GM12872 (cell line): ENCODE measurements around the gene ABHD2.

ENCODE experiments used
- TF ChIP-seq, protein P1 (sequence below): IDR thresholded peaks from 3 replicates; pipeline ENCODE4 v1.5.1; 2011; ENCODE audit warnings: low read depth, mild to moderate bottlenecking, low read length, moderate library complexity; ENCODE audit not compliant: insufficient read depth

ABHD2 gene

DNA sequence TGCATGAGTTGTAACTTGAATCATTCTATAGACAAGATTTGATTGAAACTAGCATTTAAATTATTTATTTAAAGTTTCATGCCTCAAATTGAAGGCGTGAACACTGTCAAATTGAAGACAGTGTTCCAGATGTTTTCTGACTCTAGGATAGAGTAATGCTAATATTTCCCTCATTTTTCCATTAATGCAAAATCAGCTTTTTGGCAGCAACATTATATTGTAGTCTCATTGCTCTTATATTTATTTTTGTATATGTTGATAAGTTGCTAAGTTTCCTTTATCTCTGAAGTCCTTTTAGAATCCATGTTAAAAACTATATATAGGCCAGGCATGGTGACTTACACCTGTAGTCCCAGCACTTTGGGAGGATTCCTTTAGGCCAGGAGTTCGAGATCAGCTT, 160.3 kb downstream of the ABHD2 start:
- TF ChIP-seq, protein P1, sequence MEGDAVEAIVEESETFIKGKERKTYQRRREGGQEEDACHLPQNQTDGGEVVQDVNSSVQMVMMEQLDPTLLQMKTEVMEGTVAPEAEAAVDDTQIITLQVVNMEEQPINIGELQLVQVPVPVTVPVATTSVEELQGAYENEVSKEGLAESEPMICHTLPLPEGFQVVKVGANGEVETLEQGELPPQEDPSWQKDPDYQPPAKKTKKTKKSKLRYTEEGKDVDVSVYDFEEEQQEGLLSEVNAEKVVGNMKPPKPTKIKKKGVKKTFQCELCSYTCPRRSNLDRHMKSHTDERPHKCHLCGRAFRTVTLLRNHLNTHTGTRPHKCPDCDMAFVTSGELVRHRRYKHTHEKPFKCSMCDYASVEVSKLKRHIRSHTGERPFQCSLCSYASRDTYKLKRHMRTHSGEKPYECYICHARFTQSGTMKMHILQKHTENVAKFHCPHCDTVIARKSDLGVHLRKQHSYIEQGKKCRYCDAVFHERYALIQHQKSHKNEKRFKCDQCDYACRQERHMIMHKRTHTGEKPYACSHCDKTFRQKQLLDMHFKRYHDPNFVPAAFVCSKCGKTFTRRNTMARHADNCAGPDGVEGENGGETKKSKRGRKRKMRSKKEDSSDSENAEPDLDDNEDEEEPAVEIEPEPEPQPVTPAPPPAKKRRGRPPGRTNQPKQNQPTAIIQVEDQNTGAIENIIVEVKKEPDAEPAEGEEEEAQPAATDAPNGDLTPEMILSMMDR = no peak
